H9 (cell line): Measurements from ENCODE around the gene HOXB8. TPM values are rescaled to one million over a fixed set of nuclear protein-coding genes. Genes with fewer than 3 reads are reported as not detected.

ENCODE experiments used
- DNase-seq: peaks from one replicate; pipeline ENCODE4 v3.0.0-alpha.2; 2017
- H2AFZ ChIP-seq: one replicate; pipeline ENCODE4 v1.6.1; 2013; ENCODE audit warnings: mild to moderate bottlenecking, low read length, control low read depth, moderate library complexity
- H2AK5ac ChIP-seq: 2 replicates; pipeline ENCODE4 v1.6.1; 2013; ENCODE audit warnings: low read length, control low read depth, mixed read lengths; ENCODE audit not compliant: insufficient read length
- H2BK120ac ChIP-seq: one replicate; pipeline ENCODE4 v1.6.1; 2013; ENCODE audit warnings: low read depth, mild to moderate bottlenecking, low read length, control low read depth, inconsistent platforms; ENCODE audit not compliant: poor library complexity, severe bottlenecking
- H2BK12ac ChIP-seq: 2 replicates; pipeline ENCODE4 v1.6.1; 2013; ENCODE audit warnings: low read length, control low read depth, mixed read lengths, low read depth; ENCODE audit not compliant: insufficient read length
- H2BK15ac ChIP-seq: 2 replicates; pipeline ENCODE4 v1.6.1; 2013; ENCODE audit warnings: low read depth, low read length, control low read depth
- H2BK20ac ChIP-seq: one replicate; pipeline ENCODE4 v1.6.1; 2013; ENCODE audit warnings: low read depth, mild to moderate bottlenecking, low read length, control low read depth, inconsistent platforms; ENCODE audit not compliant: poor library complexity, severe bottlenecking
- H2BK5ac ChIP-seq: 2 replicates; pipeline ENCODE4 v1.6.1; 2013; ENCODE audit warnings: low read length, control low read depth, mixed read lengths; ENCODE audit not compliant: insufficient read length
- H3K14ac ChIP-seq: 2 replicates; pipeline ENCODE4 v1.6.1; 2013; ENCODE audit warnings: low read length, control low read depth; ENCODE audit not compliant: insufficient read depth
- H3K18ac ChIP-seq: 2 replicates; pipeline ENCODE4 v1.6.1; 2013; ENCODE audit warnings: low read depth, mild to moderate bottlenecking, mixed read lengths, low read length, control low read depth; ENCODE audit not compliant: insufficient read length
- H3K23ac ChIP-seq: 2 replicates; pipeline ENCODE4 v1.6.1; 2013; ENCODE audit warnings: low read length, control low read depth, mixed read lengths, low read depth; ENCODE audit not compliant: insufficient read length
- H3K23me2 ChIP-seq: 2 replicates; pipeline ENCODE4 v1.6.1; 2013; ENCODE audit warnings: low read depth, mild to moderate bottlenecking, mixed read lengths, low read length, control low read depth; ENCODE audit not compliant: insufficient read length, poor library complexity, severe bottlenecking
- H3K27ac ChIP-seq: 2 replicates; pipeline ENCODE4 v1.5.1; 2013; ENCODE audit warnings: low read length, control low read depth, mixed read lengths, low read depth; ENCODE audit not compliant: insufficient read length
- H3K27me3 ChIP-seq: 2 replicates; pipeline ENCODE4 v1.6.1; 2013; ENCODE audit warnings: low read length, control low read depth, inconsistent platforms; ENCODE audit not compliant: insufficient read depth
- H3K4ac ChIP-seq: 2 replicates; pipeline ENCODE4 v1.6.1; 2013; ENCODE audit warnings: low read depth, mild to moderate bottlenecking, control low read depth, inconsistent platforms, low read length, moderate library complexity
- H3K4me1 ChIP-seq: 2 replicates; pipeline ENCODE4 v1.6.1; 2013; ENCODE audit warnings: low read length, control low read depth, inconsistent platforms; ENCODE audit not compliant: insufficient read depth
- H3K4me2 ChIP-seq: 2 replicates; pipeline ENCODE4 v1.6.1; 2013; ENCODE audit warnings: low read length, control low read depth, mixed read lengths; ENCODE audit not compliant: insufficient read length, insufficient read depth
- H3K56ac ChIP-seq: 2 replicates; pipeline ENCODE4 v1.6.1; 2013; ENCODE audit warnings: low read depth, mild to moderate bottlenecking, mixed read lengths, low read length, control low read depth; ENCODE audit not compliant: insufficient read length
- H3K79me1 ChIP-seq: 2 replicates; pipeline ENCODE4 v1.6.1; 2013; ENCODE audit warnings: low read depth, mild to moderate bottlenecking, moderate library complexity, low read length, control low read depth, inconsistent platforms; ENCODE audit not compliant: insufficient read depth, poor library complexity, severe bottlenecking
- H3K79me2 ChIP-seq: 2 replicates; pipeline ENCODE4 v1.6.1; 2013; ENCODE audit warnings: low read length, control low read depth, inconsistent platforms; ENCODE audit not compliant: insufficient read depth
- H3K9ac ChIP-seq: 2 replicates; pipeline ENCODE4 v1.6.1; 2013; ENCODE audit warnings: low read length, control low read depth, mixed read lengths; ENCODE audit not compliant: insufficient read length; ENCODE audit errors: extremely low read depth
- H3K9me3 ChIP-seq: one replicate; pipeline ENCODE4 v1.6.1; 2013; ENCODE audit warnings: low read depth, low read length, inconsistent platforms; ENCODE audit not compliant: control insufficient read depth
- H3T11ph ChIP-seq: one replicate; pipeline ENCODE4 v1.6.1; 2013; ENCODE audit warnings: mild to moderate bottlenecking, low read length, control low read depth, inconsistent platforms
- H4K20me1 ChIP-seq: one replicate; pipeline ENCODE4 v1.6.1; 2013; ENCODE audit not compliant: control insufficient read depth, insufficient read length, insufficient read depth
- H4K5ac ChIP-seq: 2 replicates; pipeline ENCODE4 v1.6.1; 2013; ENCODE audit warnings: low read depth, mild to moderate bottlenecking, mixed read lengths, low read length, control low read depth; ENCODE audit not compliant: insufficient read length
- H4K8ac ChIP-seq: replicated peaks from 2 replicates; pipeline ENCODE4 v1.6.1; 2013; ENCODE audit warnings: low read length, control low read depth, mixed read lengths, low read depth; ENCODE audit not compliant: insufficient read length
- H4K91ac ChIP-seq: 2 replicates; pipeline ENCODE4 v1.6.1; 2013; ENCODE audit warnings: low read depth, mild to moderate bottlenecking, moderate library complexity, mixed read lengths, low read length, control low read depth; ENCODE audit not compliant: insufficient read length
- H3K27ac Mint-ChIP-seq, 3 experiments: 2 replicates in 2 of 3; 3 replicates in 1 of 3; pipeline ENCODE4 v1.8.0; 2020 to 2021; ENCODE audit warnings: mixed read lengths in 3 of 3, mild to moderate bottlenecking in 1 of 3, moderate library complexity in 1 of 3
- H3K27me3 Mint-ChIP-seq: 2 replicates; pipeline ENCODE4 v1.8.0; 2021; ENCODE audit warnings: low read depth, mild to moderate bottlenecking, moderate library complexity, mixed read lengths
- H3K36me3 Mint-ChIP-seq, 3 experiments: 2 replicates in 2 of 3; 3 replicates in 1 of 3; pipeline ENCODE4 v1.8.0; 2020 to 2021; ENCODE audit warnings: low read depth in 3 of 3, mixed read lengths in 3 of 3; ENCODE audit not compliant: insufficient read depth in 1 of 3
- H3K4me1 Mint-ChIP-seq, 2 experiments: 2 replicates each; pipeline ENCODE4 v1.8.0; 2020; ENCODE audit warnings: mixed read lengths in 2 of 2
- H3K4me3 Mint-ChIP-seq, 2 experiments: 2 replicates in 1 of 2; 3 replicates in 1 of 2; pipeline ENCODE4 v1.8.0; 2020 to 2021; ENCODE audit warnings: mild to moderate bottlenecking in 2 of 2, mixed read lengths in 2 of 2, moderate library complexity in 1 of 2
- H3K9me3 Mint-ChIP-seq, 2 experiments: 2 replicates in 1 of 2; 3 replicates in 1 of 2; pipeline ENCODE4 v1.8.0; 2020; ENCODE audit warnings: mild to moderate bottlenecking in 2 of 2, mixed read lengths in 2 of 2, moderate library complexity in 1 of 2
- WGBS: extraction: QIAGEN DNeasy Blood & Tissue Kit; methylation state at CpG from one replicate; pipeline ENCODE4 v1.1.7; 2013; ENCODE audit warnings: missing lambda C conversion rate, low lambda C conversion rate, mixed read lengths; ENCODE audit not compliant: insufficient read length; ENCODE audit errors: extremely low coverage; 5-methylcytosine and 5-hydroxymethylcytosine counted together
- total RNA-seq: library from RNA; stranded (reverse); gene quantifications from 2 replicates; pipeline ENCODE4 v1.2.1, GENCODE V29; 2021
- TF ChIP-seq, protein P1 (sequence below): fragments of 200-600 bp; sonication (generic); conservative IDR thresholded peaks from 3 replicates; pipeline ENCODE4 v1.8.0; 2021; ENCODE audit warnings: antibody characterized with exemption, mild to moderate bottlenecking

HOXB8 gene
- total RNA-seq, 1 experiment from 2014 or later: not detected

- Mint-ChIP-seq H3K36me3 (no peaks in the 10 kb centered on the region; a peak in 2 of 7 replicates), H3K9me3 (peaks cover 7 to 14% of the 10 kb centered on the region in 2 experiments; a peak in 3 of 5 replicates), H3K4me3 (no peak overlapping the region; a peak in 2 of 5 replicates), H3K27ac (no peak overlapping the region; a peak in 1 of 7 replicates), H3K27me3 (peaks cover 100% of the 10 kb centered on the region), H3K4me1 (peaks cover 13 to 27% of the 10 kb centered on the region in 2 experiments)
- no peak overlapping the region for H2BK120ac ChIP-seq
- no peak overlapping the region for H4K91ac ChIP-seq
- no peak overlapping the region for H3K14ac ChIP-seq
- no peak overlapping the region for H3K18ac ChIP-seq
- H3K79me2 ChIP-seq: no peaks in the 10 kb centered on the region
- H2AFZ ChIP-seq: no peak overlapping the region
- H3K79me1 ChIP-seq: no peaks in the 10 kb centered on the region
- no CpG with 5 or more reads among the region's 34 CpGs for WGBS
- no peak overlapping the region for H3K9ac ChIP-seq
- H2AK5ac ChIP-seq: no peak overlapping the region
- H3T11ph ChIP-seq: no peak overlapping the region
- H4K5ac ChIP-seq: no peak overlapping the region
- no peak for DNase-seq
- H3K4me1 ChIP-seq: no peaks in the 10 kb centered on the region
- H3K4ac ChIP-seq: no peak overlapping the region
- H2BK5ac ChIP-seq: no peak overlapping the region
- H3K23me2 ChIP-seq: peaks cover 3% of the 10 kb centered on the region
- H3K4me2 ChIP-seq: no peak overlapping the region
- no peak overlapping the region for H4K8ac ChIP-seq
- no peak overlapping the region for H3K27ac ChIP-seq
- no peaks in the 10 kb centered on the region for H3K9me3 ChIP-seq
- H3K56ac ChIP-seq: no peak overlapping the region
- H3K23ac ChIP-seq: no peak overlapping the region
- no peak overlapping the region for H2BK20ac ChIP-seq
- H3K27me3 ChIP-seq: peaks cover 100% of the 10 kb centered on the region
- H4K20me1 ChIP-seq: no peaks in the 10 kb centered on the region
- no peak overlapping the region for H2BK15ac ChIP-seq
- H2BK12ac ChIP-seq: no peak overlapping the region
- TF ChIP-seq, protein P1, sequence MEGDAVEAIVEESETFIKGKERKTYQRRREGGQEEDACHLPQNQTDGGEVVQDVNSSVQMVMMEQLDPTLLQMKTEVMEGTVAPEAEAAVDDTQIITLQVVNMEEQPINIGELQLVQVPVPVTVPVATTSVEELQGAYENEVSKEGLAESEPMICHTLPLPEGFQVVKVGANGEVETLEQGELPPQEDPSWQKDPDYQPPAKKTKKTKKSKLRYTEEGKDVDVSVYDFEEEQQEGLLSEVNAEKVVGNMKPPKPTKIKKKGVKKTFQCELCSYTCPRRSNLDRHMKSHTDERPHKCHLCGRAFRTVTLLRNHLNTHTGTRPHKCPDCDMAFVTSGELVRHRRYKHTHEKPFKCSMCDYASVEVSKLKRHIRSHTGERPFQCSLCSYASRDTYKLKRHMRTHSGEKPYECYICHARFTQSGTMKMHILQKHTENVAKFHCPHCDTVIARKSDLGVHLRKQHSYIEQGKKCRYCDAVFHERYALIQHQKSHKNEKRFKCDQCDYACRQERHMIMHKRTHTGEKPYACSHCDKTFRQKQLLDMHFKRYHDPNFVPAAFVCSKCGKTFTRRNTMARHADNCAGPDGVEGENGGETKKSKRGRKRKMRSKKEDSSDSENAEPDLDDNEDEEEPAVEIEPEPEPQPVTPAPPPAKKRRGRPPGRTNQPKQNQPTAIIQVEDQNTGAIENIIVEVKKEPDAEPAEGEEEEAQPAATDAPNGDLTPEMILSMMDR: no peak
Measured at GRCh38 chr17:48586355-48587258, 28.5 kb downstream of the HOXB8 start.
